Tibial nerve (tissue), 4 donors: ENCODE results near the gene DMXL1. TPM values are rescaled to one million over a fixed set of nuclear protein-coding genes. Genes with fewer than 3 reads are reported as not detected.

Experiments used
- DNase-seq, 2 donors: peaks; one replicate each; pipeline ENCODE4 v3.0.0-alpha.2; 2019; ENCODE audit warnings: low spot score in 2 of 2
- H3K27ac ChIP-seq, 4 donors: fragments of 200-600 bp; sonication (generic) in 3 of 4; one replicate each; pipeline ENCODE4 v1.5.1; 2017 to 2019; ENCODE audit warnings: mild to moderate bottlenecking in 1 of 4
- H3K27me3 ChIP-seq, 2 donors: fragments of 200-600 bp; sonication (generic) in 1 of 2; one replicate each; pipeline versions ENCODE4 v1.5.1 to v1.6.0; 2017 to 2019
- H3K36me3 ChIP-seq, 3 donors: fragments of 200-600 bp; sonication (generic); one replicate each; pipeline ENCODE4 v1.5.1; 2018 to 2019
- H3K4me1 ChIP-seq, 4 donors: fragments of 200-600 bp; sonication (generic) in 3 of 4; one replicate each; pipeline ENCODE4 v1.5.1; 2017 to 2019
- H3K4me3 ChIP-seq, 4 donors: fragments of 200-600 bp; sonication (generic) in 3 of 4; one replicate each; pipeline ENCODE4 v1.5.1; 2017 to 2019; ENCODE audit warnings: mild to moderate bottlenecking in 1 of 4, moderate library complexity in 1 of 4
- H3K9me3 ChIP-seq, 4 donors: fragments of 200-600 bp; sonication (generic) in 3 of 4; one replicate each; pipeline ENCODE4 v1.5.1; 2017 to 2019
- CTCF ChIP-seq, 5 experiments: fragments of 200-600 bp in 3 of 5; fragments of 450-650 bp in 2 of 5; sonication (generic) in 3 of 5; IDR thresholded peaks; one replicate each; pipeline ENCODE4 v1.5.1; 2016 to 2019; ENCODE audit warnings: antibody characterized with exemption in 5 of 5, mild to moderate bottlenecking in 3 of 5, moderate library complexity in 2 of 5
- EP300 ChIP-seq, 2 donors: sonication (generic); formaldehyde crosslinking; IDR thresholded peaks; one replicate each; pipeline ENCODE4 v1.6.1; 2017; ENCODE audit warnings: antibody characterized with exemption in 2 of 2, mild to moderate bottlenecking in 1 of 2
- POLR2A ChIP-seq, 2 donors: fragments of 450-650 bp; IDR thresholded peaks; one replicate each; pipeline ENCODE4 v1.6.1; 2017; ENCODE audit warnings: antibody characterized with exemption in 2 of 2, mild to moderate bottlenecking in 2 of 2, moderate library complexity in 2 of 2
- WGBS, 2 donors: methylation state at CpG; one replicate each; pipeline ENCODE4 v1.1.5; 2018; 5-methylcytosine and 5-hydroxymethylcytosine counted together
- total RNA-seq, 4 donors: library from RNA; depleted of rRNA; stranded (reverse); fragments of >200 nt; gene quantifications; one replicate each; pipeline ENCODE4 v1.1.0, GENCODE V29; 2016

DMXL1 gene
- total RNA-seq, 4 donors from 2014 or later: 59.1 to 101 (median 76.1) TPM

GRCh38 chr5:119161430-119161829, 90.5 kb downstream of the DMXL1 start:
- Histone ChIP-seq H3K27ac (no peak overlapping the region), H3K9me3 (peaks cover 0 to 14% (median 0%) of the 10 kb centered on the region in 4 donors), H3K27me3 (no peaks in the 10 kb centered on the region), H3K4me1 (no peaks in the 10 kb centered on the region), H3K36me3 (peaks cover 0 to 47% (median 0%) of the 10 kb centered on the region in 3 donors), H3K4me3 (no peak overlapping the region)
- no peak for DNase-seq
- TF ChIP-seq POLR2A (IDR thresholded peaks at IDR 0.05): no peak
- no peak for TF ChIP-seq CTCF (IDR thresholded peaks at IDR 0.05)
- no peak for TF ChIP-seq EP300 (IDR thresholded peaks at IDR 0.05)
- 86 to 91% methylated on average over 4 of the region's 4 CpGs for WGBS, 2 donors

- no peaks in the 10 kb centered on the region for H3K4me1 ChIP-seq
- no peak overlapping the region for H3K27ac ChIP-seq
- WGBS, 2 donors: 57 to 64% methylated on average over 4 of the region's 4 CpGs
- H3K4me3 ChIP-seq: no peak overlapping the region
- peaks cover 0 to 31% (median 0%) of the 10 kb centered on the region in 3 donors for H3K36me3 ChIP-seq
- H3K9me3 ChIP-seq: no peaks in the 10 kb centered on the region
- H3K27me3 ChIP-seq: no peaks in the 10 kb centered on the region
- DNase-seq: no peak
- TF ChIP-seq POLR2A (IDR thresholded peaks at IDR 0.05) (no peak), CTCF (IDR thresholded peaks at IDR 0.05) (no peak), EP300 (IDR thresholded peaks at IDR 0.05) (no peak)
Observed at GRCh38 chr5:119166026-119166425, 95.1 kb downstream of the DMXL1 start.

GRCh38 chr5:119168401-119168800, 97.5 kb downstream of the DMXL1 start:
- peaks cover 0 to 26% (median 0%) of the 10 kb centered on the region in 3 donors for H3K36me3 ChIP-seq
- 91 to 95% methylated on average over 1 of the region's 1 CpG for WGBS, 2 donors
- no peaks in the 10 kb centered on the region for H3K27me3 ChIP-seq
- TF ChIP-seq CTCF (IDR thresholded peaks at IDR 0.05) (no peak), EP300 (IDR thresholded peaks at IDR 0.05) (no peak)
- H3K4me3 ChIP-seq: no peak overlapping the region
- no peak for DNase-seq
- no peaks in the 10 kb centered on the region for H3K9me3 ChIP-seq
- H3K27ac ChIP-seq: no peak overlapping the region
- no peaks in the 10 kb centered on the region for H3K4me1 ChIP-seq

GRCh38 chr5:119171686-119172085, 100.8 kb downstream of the DMXL1 start:
- Histone ChIP-seq H3K27ac (no peak overlapping the region), H3K4me3 (no peak overlapping the region), H3K4me1 (no peaks in the 10 kb centered on the region), H3K36me3 (peaks cover 0 to 18% (median 0%) of the 10 kb centered on the region in 3 donors), H3K27me3 (no peaks in the 10 kb centered on the region), H3K9me3 (no peaks in the 10 kb centered on the region)
- TF ChIP-seq EP300 (IDR thresholded peaks at IDR 0.05) (no peak), CTCF (IDR thresholded peaks at IDR 0.05) (no peak), POLR2A (IDR thresholded peaks at IDR 0.05) (no peak)
- DNase-seq: no peak

- Histone ChIP-seq H3K27ac (no peak overlapping the region), H3K9me3 (no peaks in the 10 kb centered on the region), H3K4me1 (no peaks in the 10 kb centered on the region), H3K36me3 (peaks cover 0 to 22% (median 6%) of the 10 kb centered on the region in 3 donors), H3K27me3 (no peaks in the 10 kb centered on the region), H3K4me3 (no peak overlapping the region)
- 82 to 83% methylated on average over 2 of the region's 2 CpGs for WGBS, 2 donors
- DNase-seq: no peak
- TF ChIP-seq POLR2A (IDR thresholded peaks at IDR 0.05) (no peak), EP300 (IDR thresholded peaks at IDR 0.05) (no peak), CTCF (IDR thresholded peaks at IDR 0.05) (no peak)
Observed at GRCh38 chr5:119174578-119175163, 103.8 kb downstream of the DMXL1 start.
